H1 (cell line): ENCODE measurements around the gene TTLL5. TPM values are rescaled to one million over a fixed set of nuclear protein-coding genes. Genes with fewer than 3 reads are reported as not detected.

Source experiments
- CTCF ChIA-PET: fragments of 300-600 bp; sonication (Branson Sonifier 250); formaldehyde crosslinking; loops from one replicate; lab custom pipeline; 2021; ENCODE audit not compliant: partially characterized antibody; lab: Charles Lee
- POLR2A ChIA-PET: fragments of 300-600 bp; sonication (Branson Sonifier 250); formaldehyde crosslinking; loops from one replicate; lab custom pipeline; 2021; ENCODE audit warnings: inconsistent platforms; ENCODE audit not compliant: partially characterized antibody; lab: Charles Lee
- DNase-seq, 2 experiments: peaks; one replicate each; pipeline versions ENCODE4 v3.0.0 to v3.0.0-alpha.2; 2010 to 2022; ENCODE audit warnings: low spot score in 2 of 2, low read depth in 1 of 2, mixed read lengths in 1 of 2
- FAIRE-seq: peaks from 2 replicates; lab custom pipeline; 2011; peaks lifted over from hg19 to GRCh38; lab: Jason Lieb, UNC
- H2AFZ ChIP-seq: 2 replicates; pipeline ENCODE4 v1.8.1; 2012; ENCODE audit warnings: low read length, inconsistent platforms
- H2AK5ac ChIP-seq: 2 replicates; pipeline ENCODE4 v1.6.1; 2013; ENCODE audit warnings: low read depth, low read length
- H2BK120ac ChIP-seq: replicated peaks from 2 replicates; pipeline ENCODE3; 2013; ENCODE audit warnings: low read depth, low read length, inconsistent platforms
- H2BK12ac ChIP-seq: 2 replicates; pipeline ENCODE4 v1.6.1; 2013; ENCODE audit warnings: low read depth, low read length
- H2BK15ac ChIP-seq: 2 replicates; pipeline ENCODE4 v1.6.1; 2013; ENCODE audit warnings: low read length
- H2BK20ac ChIP-seq: 2 replicates; pipeline ENCODE4 v1.6.1; 2013; ENCODE audit warnings: low read length
- H2BK5ac ChIP-seq: 2 replicates; pipeline ENCODE4 v1.6.1; 2013; ENCODE audit warnings: low read depth, low read length
- H3K14ac ChIP-seq: 2 replicates; pipeline ENCODE4 v1.6.1; 2013; ENCODE audit warnings: inconsistent platforms; ENCODE audit not compliant: insufficient read length
- H3K18ac ChIP-seq: 2 replicates; pipeline ENCODE4 v1.6.1; 2013; ENCODE audit warnings: low read length; ENCODE audit errors: extremely low read depth
- H3K23ac ChIP-seq: 2 replicates; pipeline ENCODE4 v1.6.1; 2013; ENCODE audit warnings: inconsistent platforms; ENCODE audit not compliant: insufficient read length
- H3K23me2 ChIP-seq: 2 replicates; pipeline ENCODE4 v1.6.1; 2013; ENCODE audit warnings: low read depth, low read length
- H3K27ac ChIP-seq: 2 replicates; pipeline ENCODE4 v1.6.1; 2011; ENCODE audit warnings: low read depth, low read length, inconsistent platforms
- H3K27me3 ChIP-seq, 4 experiments: replicated peaks in 1 of 4; 1 replicate in 1 of 4; 2 replicates in 3 of 4; pipeline versions ENCODE4 v1.6.1 to v1.8.1; 2011 to 2013; ENCODE audit warnings: low read length in 3 of 4, mild to moderate bottlenecking in 3 of 4, inconsistent platforms in 2 of 4, mixed read lengths in 2 of 4, moderate library complexity in 1 of 4; ENCODE audit not compliant: control insufficient read depth in 3 of 4, insufficient read depth in 3 of 4; ENCODE audit errors: extremely low read depth in 1 of 4
- H3K36me3 ChIP-seq, 4 experiments: 2 replicates each; pipeline versions ENCODE4 v1.6.1 to v1.8.1; 2011 to 2013; ENCODE audit warnings: mild to moderate bottlenecking in 4 of 4, low read length in 3 of 4, moderate library complexity in 2 of 4, control low read depth in 1 of 4, inconsistent platforms in 1 of 4; ENCODE audit not compliant: insufficient read depth in 4 of 4, control insufficient read depth in 2 of 4
- H3K4ac ChIP-seq: replicated peaks from 2 replicates; pipeline ENCODE3; 2013; ENCODE audit warnings: low read length, low read depth, mixed read lengths, inconsistent platforms; ENCODE audit not compliant: insufficient read length
- H3K4me1 ChIP-seq, 4 experiments: replicated peaks in 1 of 4; 1 replicate in 1 of 4; 2 replicates in 3 of 4; pipeline versions ENCODE4 v1.6.1 to v1.8.1; 2011 to 2013; ENCODE audit warnings: low read length in 3 of 4, inconsistent platforms in 2 of 4, mixed read lengths in 1 of 4; ENCODE audit not compliant: insufficient read depth in 4 of 4, control insufficient read depth in 3 of 4
- H3K4me2 ChIP-seq, 2 experiments: 2 replicates each; pipeline versions ENCODE4 v1.6.1 to v1.8.1; 2011 to 2013; ENCODE audit warnings: low read depth in 2 of 2, low read length in 2 of 2, control low read depth in 1 of 2, inconsistent platforms in 1 of 2, mild to moderate bottlenecking in 1 of 2; ENCODE audit not compliant: insufficient read depth in 1 of 2
- H3K4me3 ChIP-seq, 4 experiments: fragments of 200-600, 300-600 bp in 1 of 4; sonication (generic), shearing (Covaris generic), sonication (Bioruptor Twin) in 1 of 4; 2 replicates each; pipeline versions ENCODE4 v1.5.1 to v1.8.1; 2011 to 2016; ENCODE audit warnings: low read length in 4 of 4, low read depth in 3 of 4, control low read depth in 2 of 4, inconsistent platforms in 2 of 4, mild to moderate bottlenecking in 2 of 4, mixed read lengths in 1 of 4, moderate library complexity in 1 of 4; ENCODE audit not compliant: insufficient read depth in 2 of 4; ENCODE audit errors: extremely low read depth in 1 of 4
- H3K56ac ChIP-seq: replicated peaks from 2 replicates; pipeline ENCODE3; 2013; ENCODE audit warnings: low read depth, mild to moderate bottlenecking, mixed read lengths, low read length, inconsistent platforms; ENCODE audit not compliant: insufficient read length
- H3K79me1 ChIP-seq: 2 replicates; pipeline ENCODE4 v1.6.1; 2013; ENCODE audit warnings: low read depth, low read length, control low read depth
- H3K79me2 ChIP-seq, 2 experiments: 2 replicates each; pipeline versions ENCODE4 v1.6.1 to v1.8.1; 2012 to 2013; ENCODE audit warnings: low read length in 2 of 2, mild to moderate bottlenecking in 2 of 2, inconsistent platforms in 1 of 2; ENCODE audit not compliant: insufficient read depth in 2 of 2, control insufficient read depth in 1 of 2
- H3K9ac ChIP-seq, 4 experiments: replicated peaks in 1 of 4; 1 replicate in 1 of 4; 2 replicates in 3 of 4; pipeline versions ENCODE4 v1.6.1 to v1.8.1; 2011 to 2013; ENCODE audit warnings: low read depth in 3 of 4, low read length in 3 of 4, control low read depth in 2 of 4, mild to moderate bottlenecking in 2 of 4, moderate library complexity in 2 of 4, inconsistent platforms in 1 of 4; ENCODE audit errors: extremely low read depth in 1 of 4
- H3K9me3 ChIP-seq, 2 experiments: 2 replicates each; pipeline versions ENCODE4 v1.6.1 to v1.8.1; 2012 to 2013; ENCODE audit warnings: mild to moderate bottlenecking in 2 of 2, moderate library complexity in 2 of 2, control low read depth in 1 of 2, inconsistent platforms in 1 of 2, low read depth in 1 of 2, low read length in 1 of 2, mixed read lengths in 1 of 2; ENCODE audit not compliant: insufficient read depth in 2 of 2
- H4K20me1 ChIP-seq, 2 experiments: replicated peaks in 1 of 2; 2 replicates each; pipeline versions ENCODE3 to v1.8.1; 2011 to 2013; ENCODE audit warnings: inconsistent platforms in 2 of 2, low read length in 2 of 2, mild to moderate bottlenecking in 1 of 2; ENCODE audit not compliant: insufficient read depth in 2 of 2, control insufficient read depth in 1 of 2
- H4K5ac ChIP-seq: 2 replicates; pipeline ENCODE4 v1.6.1; 2013; ENCODE audit warnings: low read length, low read depth, mixed read lengths, inconsistent platforms; ENCODE audit not compliant: insufficient read length
- H4K8ac ChIP-seq: 2 replicates; pipeline ENCODE4 v1.8.0; 2013; ENCODE audit warnings: mild to moderate bottlenecking, moderate library complexity, low read length, inconsistent platforms; ENCODE audit not compliant: insufficient read depth; ENCODE audit errors: extremely low read depth
- H4K91ac ChIP-seq: replicated peaks from 2 replicates; pipeline ENCODE3; 2013; ENCODE audit warnings: low read length, mixed read lengths, inconsistent platforms; ENCODE audit not compliant: insufficient read length
- ASH2L ChIP-seq: fragments of 200-600, 300-600 bp; sonication (generic); IDR thresholded peaks from one replicate; pipeline ENCODE4 v1.7.1; 2017; ENCODE audit warnings: low read length
- BRCA1 ChIP-seq: IDR thresholded peaks from 2 replicates; pipeline ENCODE4 v1.6.1; 2012; ENCODE audit warnings: low read depth, low read length, improper control_type of control experiment
- CBX5 ChIP-seq: fragments of 300-800, 300-1000 bp; sonication (generic); IDR thresholded peaks from 2 replicates; pipeline ENCODE4 v1.7.1; 2016; ENCODE audit warnings: antibody characterized with exemption, low read length, low read depth
- CBX8 ChIP-seq: fragments of 300-800, 300-1000 bp; sonication (generic); IDR thresholded peaks from 2 replicates; pipeline ENCODE4 v1.7.1; 2016; ENCODE audit warnings: low read depth, low read length, borderline replicate concordance
- E2F6 ChIP-seq: IDR thresholded peaks from 2 replicates; pipeline ENCODE4 v1.6.1; 2012; ENCODE audit warnings: inconsistent platforms
- KDM4A ChIP-seq: IDR thresholded peaks from one replicate; pipeline ENCODE4 v1.7.1; 2012; ENCODE audit warnings: low read depth, mild to moderate bottlenecking, moderate library complexity, low read length, inconsistent platforms; ENCODE audit not compliant: severe bottlenecking
- RFX5 ChIP-seq: IDR thresholded peaks from 2 replicates; pipeline ENCODE4 v1.6.1; 2011; ENCODE audit warnings: low read depth, low read length, improper control_type of control experiment, borderline replicate concordance
- SP1 ChIP-seq: IDR thresholded peaks from 2 replicates; pipeline ENCODE4 v1.6.1; 2011; ENCODE audit warnings: low read depth, low read length
- TAF1 ChIP-seq: IDR thresholded peaks from 2 replicates; pipeline ENCODE4 v1.6.1; 2011; ENCODE audit warnings: mild to moderate bottlenecking, low read depth, low read length
- TAF7 ChIP-seq: optimal IDR thresholded peaks from 2 replicates; pipeline ENCODE3; 2011; ENCODE audit warnings: low read depth, mild to moderate bottlenecking, inconsistent platforms, low read length, moderate library complexity, borderline replicate concordance
- TCF12 ChIP-seq: IDR thresholded peaks from 2 replicates; pipeline ENCODE4 v1.6.1; 2011; ENCODE audit warnings: low read depth, mild to moderate bottlenecking, low read length
- WGBS, 2 experiments: shearing (Covaris generic) in 1 of 2; methylation state at CpG; one replicate each; pipeline versions ENCODE4 v1.1.6 to v1.1.7; 2013 to 2015; ENCODE audit warnings: low lambda C conversion rate in 2 of 2, mixed read lengths in 2 of 2, inconsistent platforms in 1 of 2, low coverage in 1 of 2, missing lambda C conversion rate in 1 of 2; ENCODE audit not compliant: insufficient replicate concordance in 2 of 2, insufficient coverage in 1 of 2, insufficient read length in 1 of 2; ENCODE audit errors: extremely low coverage in 1 of 2, missing lambda C conversion rate in 1 of 2; 5-methylcytosine and 5-hydroxymethylcytosine counted together
- polyA plus RNA-seq, 7 experiments: library from polyadenylated mRNA; depleted of rRNA in 3 of 7; stranded (reverse) in 5 of 7; unstranded in 2 of 7; fragments of >200 nt in 5 of 7; fragments of 200-250 nt in 2 of 7; gene quantifications; 1 replicate in 5 of 7; 2 replicates in 1 of 7; 4 replicates in 1 of 7; pipeline versions ENCODE4 v1.2.1 to v1.2.3, GENCODE V29; 2011 to 2013; ENCODE audit warnings: missing spikeins in 2 of 7, mixed read lengths in 2 of 7
- total RNA-seq: library from RNA; stranded (reverse); fragmentation: NEBNext Ultra II Directional; extraction: Animal tissue kit (Norgen Biotek cat#: 25700); gene quantifications from 2 replicates; pipeline ENCODE4 v1.2.1, GENCODE V29; 2021

The TTLL5 gene
- total and polyA plus RNA-seq, 2 of the 8 experiments (the other 6 are each of a cell fraction or from before 2014, with no cell fraction given): 16.1 to 45.9 TPM

GRCh38 chr14:75840911-75841310, 179.9 kb downstream of the TTLL5 start:
- H4K91ac ChIP-seq: no peak overlapping the region
- no peak overlapping the region for H2BK5ac ChIP-seq
- FAIRE-seq: no peak
- no peaks in the 10 kb centered on the region for H3K27me3 ChIP-seq
- TF ChIP-seq RFX5: no peak
- no peak for TF ChIP-seq TCF12
- TF ChIP-seq BRCA1: no peak
- no peak for TF ChIP-seq CBX5
- TF ChIP-seq KDM4A: no peak
- TF ChIP-seq SP1: no peak
- no peak for TF ChIP-seq CBX8
- no peak for TF ChIP-seq ASH2L
- no peak for TF ChIP-seq TAF7
- TF ChIP-seq E2F6: no peak
- no peak for TF ChIP-seq TAF1
- no peaks in the 10 kb centered on the region for H3K9me3 ChIP-seq
- no peak overlapping the region for H2BK15ac ChIP-seq
- H3K27ac ChIP-seq: no peak overlapping the region
- no peak overlapping the region for H3K14ac ChIP-seq
- no peak overlapping the region for H3K4ac ChIP-seq
- peaks cover 0 to 10% (median 4%) of the 10 kb centered on the region in 4 experiments; a peak in 2 of 7 replicates for H3K4me1 ChIP-seq
- H2AK5ac ChIP-seq: no peak overlapping the region
- H3K79me1 ChIP-seq: no peaks in the 10 kb centered on the region
- no peak overlapping the region for H2AFZ ChIP-seq
- peaks cover 0 to 2% (median 0%) of the 10 kb centered on the region in 4 experiments; a peak in 2 of 8 replicates for H3K36me3 ChIP-seq
- no peak overlapping the region for H3K4me2 ChIP-seq
- 84% methylated on average over 5 of the region's 5 CpGs; no CpG with 5 or more reads in 1 of the 2 experiments for WGBS, 2 experiments
- no peak overlapping the region for H3K56ac ChIP-seq
- H2BK20ac ChIP-seq: no peak overlapping the region
- no peak overlapping the region for H3K18ac ChIP-seq
- H3K4me3 ChIP-seq: no peak overlapping the region
- no peak overlapping the region for H3K23ac ChIP-seq
- H4K20me1 ChIP-seq: peaks cover 0 to 2% of the 10 kb centered on the region in 2 experiments
- no peak overlapping the region for H2BK120ac ChIP-seq
- POLR2A ChIA-PET: no interaction called here
- CTCF ChIA-PET: no interaction called here
- no peak overlapping the region for H2BK12ac ChIP-seq
- H3K79me2 ChIP-seq: no peaks in the 10 kb centered on the region
- H4K5ac ChIP-seq: no peak overlapping the region
- no peak for DNase-seq
- H4K8ac ChIP-seq: no peak overlapping the region
- no peaks in the 10 kb centered on the region for H3K23me2 ChIP-seq
- H3K9ac ChIP-seq: no peak overlapping the region
